HG03565 (cell line): ENCODE data around the gene CARM1.
"Not testable (repeated sequence)": the region's sequence is repeated elsewhere in the genome, so short reads cannot be mapped to it uniquely, and the experiment has no call there.

ENCODE experiments used
- ATAC-seq: cut with Tn5 transposase; IDR thresholded peaks from one replicate; pipeline ENCODE4 v1.9.1; 2021; ENCODE audit warnings: mild to moderate bottlenecking, moderate library complexity; ENCODE audit not compliant: unreplicated experiment

Gene CARM1

DNA sequence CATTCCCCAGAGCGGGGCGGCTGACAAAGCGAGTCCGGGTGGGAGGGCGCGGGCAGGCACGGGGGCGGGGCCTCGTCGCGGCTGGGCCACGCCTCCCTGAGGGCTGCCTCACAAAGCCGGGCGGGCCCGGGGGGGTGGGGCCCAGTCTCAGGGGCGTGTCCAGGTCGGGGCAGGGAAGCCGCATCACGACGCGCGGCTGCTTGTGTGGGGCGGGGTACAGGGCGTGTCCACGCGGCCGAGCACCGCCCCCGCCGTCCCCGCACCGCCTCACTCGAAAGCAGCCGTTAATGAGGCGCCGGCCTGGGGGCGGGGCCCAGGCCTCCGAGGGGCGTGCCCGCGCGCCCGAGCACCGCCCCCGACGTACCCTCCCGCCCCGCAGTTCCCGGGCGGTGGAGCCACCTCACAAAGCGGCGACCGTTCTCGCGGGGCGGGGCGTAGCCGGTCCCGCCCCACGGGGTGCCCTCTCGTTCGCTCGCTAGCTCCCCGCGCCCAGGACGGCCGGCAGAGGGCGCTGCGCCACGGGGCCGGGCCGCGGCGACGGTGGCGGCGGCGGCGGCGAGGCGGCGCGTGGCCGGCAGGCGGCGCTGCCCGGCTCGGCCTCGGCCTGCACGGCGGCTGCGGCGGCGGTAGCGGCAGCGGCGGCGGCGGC, at the start of gene CARM1:
CARM1 (plus strand) TSS at position 599 of the 649 bp plus-strand sequence. CDS start 150 bp downstream, outside the sequence.
- ATAC-seq, result peak; percentile 74

DNA sequence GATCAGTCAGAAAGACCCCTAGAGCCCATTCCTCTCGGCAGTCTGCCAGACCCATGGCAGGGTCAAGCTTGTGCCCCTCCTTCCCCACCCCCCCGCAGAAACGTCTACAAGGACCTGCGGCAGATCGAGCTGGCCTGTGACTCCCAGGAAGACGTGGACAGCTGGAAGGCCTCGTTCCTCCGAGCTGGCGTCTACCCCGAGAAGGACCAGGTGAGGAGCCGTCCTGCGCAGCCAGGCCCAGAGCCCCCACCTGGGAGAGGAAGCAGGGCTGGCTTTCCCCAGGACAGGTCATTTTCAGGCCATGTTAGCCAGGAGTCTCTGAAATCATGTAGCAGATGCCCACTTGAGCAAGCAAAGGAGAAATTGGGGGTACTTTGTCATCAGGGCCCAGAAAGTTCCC, 47.7 kb upstream of the CARM1 start:
- no peak for ATAC-seq

DNA sequence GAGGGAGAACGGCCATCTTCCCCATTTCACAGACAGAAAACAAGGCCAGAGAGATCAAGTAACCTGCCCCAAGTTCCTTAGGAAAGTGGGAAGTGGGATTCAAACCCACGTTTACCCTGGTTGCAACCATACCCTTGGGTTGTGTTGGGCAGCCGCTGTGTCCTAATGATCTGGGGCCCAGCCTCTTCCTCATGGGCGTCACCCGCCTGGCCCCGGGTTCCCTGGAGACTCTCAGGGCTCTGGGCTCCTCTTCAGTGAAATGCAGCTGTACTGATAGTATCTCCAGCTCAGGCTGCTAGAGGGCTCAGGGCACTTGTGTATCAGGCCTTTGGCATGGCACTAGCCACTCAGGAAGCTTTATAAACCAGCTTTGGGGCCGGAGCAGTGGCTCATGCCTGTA, 45.1 kb upstream of the CARM1 start:
- no peak for ATAC-seq

DNA sequence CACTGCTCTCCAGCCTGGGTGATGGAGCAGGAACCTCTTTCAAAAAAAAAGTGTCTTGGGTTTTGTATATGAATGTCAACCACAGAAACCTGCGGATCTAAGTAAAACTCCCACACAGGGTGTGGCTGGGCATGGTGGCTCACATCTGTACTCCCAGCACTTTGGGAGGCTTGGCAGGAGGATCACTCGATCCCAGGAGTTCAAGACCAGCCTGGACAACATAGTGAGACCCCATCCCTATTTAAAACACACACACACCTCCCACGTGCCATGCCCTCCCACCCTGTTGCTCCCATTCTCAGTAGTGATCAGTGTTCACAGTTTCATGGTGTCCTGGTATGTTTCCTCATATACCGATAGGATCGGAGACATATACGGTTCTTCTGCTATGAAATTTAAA, 44.5 kb upstream of the CARM1 start:
- ATAC-seq, result no peak

- ATAC-seq, result no peak
Measured at GRCh38 chr19:10828981-10829821, 42.2 kb upstream of the CARM1 start.

GRCh38 chr19:10829967-10830366, 41.4 kb upstream of the CARM1 start:
- ATAC-seq, result no peak

GRCh38 chr19:10830370-10830769, 41.0 kb upstream of the CARM1 start:
- no peak for ATAC-seq

GRCh38 chr19:10830931-10831779, 40.2 kb upstream of the CARM1 start:
- no peak for ATAC-seq

GRCh38 chr19:10831987-10832938, 39.1 kb upstream of the CARM1 start:
- no peak for ATAC-seq

- no peak for ATAC-seq
Measured at GRCh38 chr19:10832939-10833296, 38.4 kb upstream of the CARM1 start.

DNA sequence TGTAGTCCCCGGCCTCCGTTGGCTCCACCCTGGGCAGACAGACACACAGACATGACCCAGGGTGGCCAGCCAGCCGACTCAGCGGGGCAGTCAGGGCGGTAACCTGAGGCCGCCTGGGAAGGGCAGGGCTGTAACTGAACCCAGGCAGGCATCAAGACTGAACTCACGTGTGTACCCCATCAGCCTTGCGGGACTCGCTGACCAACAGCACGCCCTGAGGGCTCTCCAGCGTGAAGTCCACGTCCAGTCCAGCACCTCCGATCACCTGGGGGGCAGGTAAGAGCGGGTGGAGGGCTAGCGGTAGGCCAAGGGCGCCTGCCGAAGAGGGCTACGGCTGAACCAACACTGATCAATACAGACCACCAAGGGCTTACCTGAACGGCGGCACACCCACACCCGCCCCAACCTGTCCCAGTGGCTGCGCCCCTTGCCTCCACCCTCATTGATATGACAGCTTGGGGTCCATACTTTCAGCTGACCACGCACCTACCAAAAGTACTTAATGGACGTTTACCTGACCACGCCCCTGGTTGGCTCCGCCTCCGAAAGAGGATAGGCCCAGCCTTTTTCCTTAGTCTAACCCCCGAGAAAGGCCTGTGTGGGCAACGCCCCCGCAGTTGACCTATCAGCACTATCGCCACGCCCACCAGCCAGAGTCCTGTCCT, 36.1 kb upstream of the CARM1 start:
- no peak for ATAC-seq

DNA sequence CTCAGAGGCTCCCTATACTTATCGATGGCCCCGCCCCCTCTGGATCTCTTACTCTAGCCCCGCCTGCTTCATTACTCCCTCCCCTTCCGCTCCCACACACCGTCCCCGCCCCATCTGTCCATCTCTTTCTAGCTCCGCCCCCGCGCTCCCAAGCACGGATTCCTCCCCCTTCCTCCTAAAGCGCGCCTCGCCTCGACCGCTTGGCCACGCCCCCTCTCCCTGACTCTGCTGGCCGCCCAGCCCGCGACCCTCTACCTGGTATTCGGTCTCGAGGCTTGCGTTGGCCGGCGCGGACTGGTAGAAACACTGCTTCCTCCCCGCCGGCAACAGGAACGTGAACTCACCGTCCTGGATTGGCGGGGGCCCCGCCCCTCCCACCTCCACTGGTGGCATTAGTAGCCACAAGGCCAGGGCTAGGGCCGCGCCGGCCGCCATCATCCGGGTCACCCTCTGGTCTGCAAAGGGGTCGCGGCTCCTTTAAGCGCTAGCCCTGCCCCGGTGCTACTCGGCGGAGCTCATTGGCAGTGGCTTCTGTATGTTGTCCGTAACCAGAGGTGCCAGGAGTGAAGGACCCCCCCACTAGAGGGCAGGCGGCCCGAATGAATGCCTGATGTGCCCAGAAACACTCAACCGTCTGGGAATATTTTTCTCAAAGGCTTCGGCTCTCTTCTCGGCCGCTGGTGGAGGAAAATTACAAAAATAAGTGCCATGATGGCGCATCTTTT, 35.4 kb upstream of the CARM1 start, which contains the start of gene TMED1:
TMED1 (minus strand) TSS at position 459 of the 725 bp plus-strand sequence; CDS start at position 438, 21 bp downstream.
- ATAC-seq, result peak; percentile 59

DNA sequence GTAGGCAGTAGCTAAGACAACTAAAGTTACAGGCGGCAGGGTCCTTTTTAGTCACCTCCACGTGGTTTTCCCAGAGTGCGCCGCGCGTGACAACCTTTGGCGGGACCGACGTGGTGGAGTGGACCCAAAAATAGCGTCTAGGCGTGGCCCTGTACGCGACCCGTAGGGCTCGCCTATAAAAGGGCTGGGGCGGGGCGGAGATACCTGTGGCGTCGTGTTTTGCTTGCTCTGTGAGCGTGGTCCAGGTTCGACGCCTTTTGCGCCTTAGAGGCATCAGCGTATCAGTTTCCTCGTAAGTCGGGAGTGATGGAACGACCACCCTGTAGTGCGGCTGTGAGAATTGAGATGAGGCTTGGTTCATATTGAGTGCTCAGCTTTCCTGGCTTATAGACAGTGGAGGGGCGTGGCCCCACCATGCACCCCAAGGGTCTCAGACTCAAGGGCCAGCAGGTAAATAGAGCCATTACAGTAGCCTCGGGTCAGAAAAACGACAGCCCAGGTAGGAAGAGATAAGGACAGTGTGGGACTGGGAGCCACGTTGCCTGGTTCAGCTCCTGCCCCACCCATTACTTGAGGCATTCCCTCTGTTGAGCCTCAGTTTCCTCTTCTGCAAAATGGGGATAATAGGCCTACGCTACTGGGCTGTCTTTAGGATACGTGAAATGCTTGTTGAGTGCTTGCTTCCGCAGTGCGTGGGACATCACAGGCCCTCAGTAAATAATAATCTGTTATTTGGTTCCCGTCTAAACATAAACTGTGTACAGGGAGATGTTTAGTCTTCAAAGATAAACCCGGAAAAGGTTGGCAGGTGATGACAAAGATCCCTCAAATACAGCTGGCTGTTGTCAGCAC, 34.6 kb upstream of the CARM1 start:
- peak; percentile 8 for ATAC-seq

GRCh38 chr19:10837649-10838048, 33.7 kb upstream of the CARM1 start:
- not testable (repeated sequence) for ATAC-seq

DNA sequence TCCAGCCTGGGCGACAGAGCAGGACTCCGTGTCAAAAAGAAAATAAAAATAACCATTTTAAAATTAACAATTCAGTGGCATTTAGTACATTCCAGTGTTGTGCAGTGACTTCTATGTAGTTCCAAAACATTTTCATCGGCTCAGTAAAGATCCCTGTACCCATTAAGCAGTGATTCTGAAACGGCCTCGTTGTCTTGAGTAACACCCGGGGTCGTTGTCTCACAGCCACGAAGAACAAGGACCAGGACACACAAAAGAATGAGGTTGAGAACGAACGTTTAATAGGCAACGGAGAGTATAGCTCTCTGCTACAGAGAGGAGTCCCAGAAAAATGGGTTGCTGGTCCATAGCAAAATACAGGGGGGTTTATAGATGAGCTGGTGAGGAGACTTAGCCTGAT, 33.0 kb upstream of the CARM1 start:
- ATAC-seq, result no peak

GRCh38 chr19:10839114-10840050, 32.0 kb upstream of the CARM1 start:
- no peak for ATAC-seq

DNA sequence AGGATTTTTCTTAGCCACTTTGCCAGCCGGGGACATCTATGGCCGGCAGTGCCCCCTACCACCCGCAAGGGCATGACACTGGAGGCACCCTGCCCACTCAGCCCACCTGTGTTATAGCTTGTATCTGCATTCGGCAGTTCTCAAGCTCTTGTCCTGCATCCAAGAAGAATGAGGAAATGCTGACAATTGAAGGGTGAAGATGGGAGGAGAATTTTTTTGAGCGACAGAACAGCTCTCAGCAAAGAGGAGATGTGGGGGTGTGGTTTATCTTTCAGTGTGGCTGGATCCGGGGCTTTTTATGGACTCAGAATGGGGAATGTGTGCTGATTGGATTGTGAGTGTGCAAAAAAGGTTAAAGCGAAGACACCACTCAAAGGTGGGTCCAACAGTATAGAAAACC, 28.6 kb upstream of the CARM1 start:
- ATAC-seq, result no peak
